ENCODE data around the gene TOR1B. TPM values are rescaled to one million over a fixed set of nuclear protein-coding genes. Genes with fewer than 3 reads are reported as not detected.

Gene TOR1B
- total RNA-seq, 1 experiment from 2014 or later, result 19.0 TPM

DNA sequence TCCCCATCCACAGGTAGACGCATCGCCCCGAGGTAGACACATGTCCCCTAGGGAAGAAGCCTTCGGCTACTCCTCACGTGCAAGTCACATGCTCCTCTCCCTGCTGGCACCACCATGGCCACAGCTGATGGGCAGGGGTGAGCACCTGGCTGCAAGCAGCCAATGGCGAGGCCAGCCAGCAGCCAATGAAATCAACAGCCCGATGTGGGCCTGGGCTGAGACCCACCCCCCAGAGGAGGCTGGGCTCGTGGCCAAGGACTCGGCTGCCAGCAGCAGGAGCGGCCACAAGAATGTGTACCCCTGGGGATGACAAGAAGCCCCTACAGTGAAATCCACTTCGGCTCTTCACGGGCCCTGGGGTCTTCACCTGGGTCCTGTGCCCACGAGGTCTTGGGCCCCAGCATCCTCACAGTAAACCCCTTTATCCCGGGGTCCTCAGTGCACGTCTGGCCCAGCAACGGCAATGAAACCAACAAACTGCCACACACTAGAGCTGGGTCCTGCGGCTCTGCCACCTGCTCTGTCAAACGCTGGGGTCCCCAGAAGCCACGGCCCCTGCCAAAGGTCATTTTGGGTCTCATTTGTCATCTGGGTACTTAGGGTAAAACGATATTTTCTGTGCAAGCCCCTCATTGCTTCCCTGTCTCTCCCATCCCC is 28.1 kb upstream of the TOR1B start (continued):
- no peak for TF ChIP-seq CBX3 (IDR thresholded peaks at IDR 0.05; ENCODE audit: low read depth)

DNA sequence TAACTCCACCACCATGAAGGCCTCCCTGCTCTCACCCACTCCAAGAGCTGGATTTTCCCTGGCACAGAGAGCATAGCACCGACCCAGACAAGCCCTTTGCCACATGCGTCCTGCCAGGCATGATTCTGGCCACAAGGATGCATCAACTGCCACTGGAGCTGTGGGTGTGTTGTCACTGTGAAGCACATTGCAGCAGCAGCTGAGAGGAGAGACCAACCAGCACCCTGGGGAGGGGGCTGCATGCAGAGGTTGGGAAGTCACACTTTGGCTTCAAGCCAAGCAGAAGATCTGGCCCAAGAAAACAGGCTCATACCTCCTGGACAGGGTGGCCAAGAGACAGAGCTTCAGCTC is 27.6 kb upstream of the TOR1B start:
- CTCF ChIA-PET, result interaction anchor here (3.9 kb wide), 1 partner anchor 37 kb away, joined by 42 read pairs; no protein-coding TSS in a partner anchor
- Histone ChIP-seq H3K9me2 (ENCODE audit: insufficient read depth) (no peaks in the 10 kb centered on the region), H3K27ac (ENCODE audit: low read depth, low read length) (no peak overlapping the region), H3K4me3 (replicated peaks in 1 of 2; ENCODE audit: low read depth in 1 of 2, low read length in 2 of 2) (no peak overlapping the region), H3K4me1 (ENCODE audit: control insufficient read depth in 1 of 2, insufficient read depth in 2 of 2, low read length in 2 of 2) (peaks cover 26% of the 10 kb centered on the region in 2 experiments), H3K4me2 (ENCODE audit: low read length) (no peak overlapping the region), H3K36me3 (ENCODE audit: control insufficient read depth in 1 of 2, insufficient read depth in 2 of 2, low read length in 2 of 2) (no peaks in the 10 kb centered on the region), H3K9ac (ENCODE audit: low read length) (no peak overlapping the region), H3K79me2 (ENCODE audit: insufficient read depth, low read length) (no peaks in the 10 kb centered on the region), H4K20me1 (ENCODE audit: insufficient read depth) (no peaks in the 10 kb centered on the region), H2AFZ (ENCODE audit: low read depth, low read length, poor library complexity, severe bottlenecking) (no peak overlapping the region), H3K9me3 (ENCODE audit: control insufficient read depth in 1 of 2, insufficient read depth in 1 of 2, low read depth in 1 of 2, low read length in 2 of 2) (no peaks in the 10 kb centered on the region), H3K27me3 (ENCODE audit: insufficient read depth, low read length) (no peaks in the 10 kb centered on the region)
- POLR2A ChIA-PET, result no interaction called here
- ATAC-seq (no peak), DNase-seq (ENCODE audit: low read depth, low spot score) (no peak)
- intact Hi-C loops (cut with micrococcal nuclease), result no loop called here
- TF ChIP-seq, protein P1, sequence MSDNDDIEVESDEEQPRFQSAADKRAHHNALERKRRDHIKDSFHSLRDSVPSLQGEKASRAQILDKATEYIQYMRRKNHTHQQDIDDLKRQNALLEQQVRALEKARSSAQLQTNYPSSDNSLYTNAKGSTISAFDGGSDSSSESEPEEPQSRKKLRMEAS (IDR thresholded peaks at IDR 0.05), result no peak
- TF ChIP-seq EZH2 (IDR thresholded peaks at IDR 0.05), result no peak
- no peak for TF ChIP-seq SIN3A (IDR thresholded peaks at IDR 0.05; ENCODE audit: low read depth)
- no peak for TF ChIP-seq CEBPB (IDR thresholded peaks at IDR 0.05; ENCODE audit: low read depth)
- TF ChIP-seq JUND (IDR thresholded peaks at IDR 0.05), result no peak
- no peak for TF ChIP-seq FOSL1 (IDR thresholded peaks at IDR 0.05; ENCODE audit: low read depth)
- TF ChIP-seq, protein P2, sequence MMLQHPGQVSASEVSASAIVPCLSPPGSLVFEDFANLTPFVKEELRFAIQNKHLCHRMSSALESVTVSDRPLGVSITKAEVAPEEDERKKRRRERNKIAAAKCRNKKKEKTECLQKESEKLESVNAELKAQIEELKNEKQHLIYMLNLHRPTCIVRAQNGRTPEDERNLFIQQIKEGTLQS (IDR thresholded peaks at IDR 0.05), result no peak
- no peak for TF ChIP-seq EZH2phosphoT487 (IDR thresholded peaks at IDR 0.05; ENCODE audit: borderline replicate concordance)
- TF ChIP-seq ZNF274 (IDR thresholded peaks at IDR 0.05; ENCODE audit: low read depth, low read length), result no peak
- no peak for TF ChIP-seq CBX3 (IDR thresholded peaks at IDR 0.05; ENCODE audit: low read depth)
- TF ChIP-seq, protein P3, sequence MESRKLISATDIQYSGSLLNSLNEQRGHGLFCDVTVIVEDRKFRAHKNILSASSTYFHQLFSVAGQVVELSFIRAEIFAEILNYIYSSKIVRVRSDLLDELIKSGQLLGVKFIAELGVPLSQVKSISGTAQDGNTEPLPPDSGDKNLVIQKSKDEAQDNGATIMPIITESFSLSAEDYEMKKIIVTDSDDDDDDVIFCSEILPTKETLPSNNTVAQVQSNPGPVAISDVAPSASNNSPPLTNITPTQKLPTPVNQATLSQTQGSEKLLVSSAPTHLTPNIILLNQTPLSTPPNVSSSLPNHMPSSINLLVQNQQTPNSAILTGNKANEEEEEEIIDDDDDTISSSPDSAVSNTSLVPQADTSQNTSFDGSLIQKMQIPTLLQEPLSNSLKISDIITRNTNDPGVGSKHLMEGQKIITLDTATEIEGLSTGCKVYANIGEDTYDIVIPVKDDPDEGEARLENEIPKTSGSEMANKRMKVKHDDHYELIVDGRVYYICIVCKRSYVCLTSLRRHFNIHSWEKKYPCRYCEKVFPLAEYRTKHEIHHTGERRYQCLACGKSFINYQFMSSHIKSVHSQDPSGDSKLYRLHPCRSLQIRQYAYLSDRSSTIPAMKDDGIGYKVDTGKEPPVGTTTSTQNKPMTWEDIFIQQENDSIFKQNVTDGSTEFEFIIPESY (IDR thresholded peaks at IDR 0.05; ENCODE audit: extremely low read depth, insufficient replicate concordance, low read length), result no peak
- TF ChIP-seq, protein P4, sequence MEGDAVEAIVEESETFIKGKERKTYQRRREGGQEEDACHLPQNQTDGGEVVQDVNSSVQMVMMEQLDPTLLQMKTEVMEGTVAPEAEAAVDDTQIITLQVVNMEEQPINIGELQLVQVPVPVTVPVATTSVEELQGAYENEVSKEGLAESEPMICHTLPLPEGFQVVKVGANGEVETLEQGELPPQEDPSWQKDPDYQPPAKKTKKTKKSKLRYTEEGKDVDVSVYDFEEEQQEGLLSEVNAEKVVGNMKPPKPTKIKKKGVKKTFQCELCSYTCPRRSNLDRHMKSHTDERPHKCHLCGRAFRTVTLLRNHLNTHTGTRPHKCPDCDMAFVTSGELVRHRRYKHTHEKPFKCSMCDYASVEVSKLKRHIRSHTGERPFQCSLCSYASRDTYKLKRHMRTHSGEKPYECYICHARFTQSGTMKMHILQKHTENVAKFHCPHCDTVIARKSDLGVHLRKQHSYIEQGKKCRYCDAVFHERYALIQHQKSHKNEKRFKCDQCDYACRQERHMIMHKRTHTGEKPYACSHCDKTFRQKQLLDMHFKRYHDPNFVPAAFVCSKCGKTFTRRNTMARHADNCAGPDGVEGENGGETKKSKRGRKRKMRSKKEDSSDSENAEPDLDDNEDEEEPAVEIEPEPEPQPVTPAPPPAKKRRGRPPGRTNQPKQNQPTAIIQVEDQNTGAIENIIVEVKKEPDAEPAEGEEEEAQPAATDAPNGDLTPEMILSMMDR (IDR thresholded peaks at IDR 0.05 in 2 of 3, conservative IDR thresholded peaks at IDR 0.05 in 1 of 3; ENCODE audit: borderline replicate concordance in 1 of 3, insufficient read depth in 1 of 3, low read depth in 2 of 3, low read length in 2 of 3), result no peak
- TF ChIP-seq EGR1 (IDR thresholded peaks at IDR 0.05; ENCODE audit: low read depth), result no peak
- no peak for TF ChIP-seq POLR2A (IDR thresholded peaks at IDR 0.05; ENCODE audit: borderline replicate concordance, extremely low read depth, insufficient read depth, insufficient read length)
- TF ChIP-seq POLR2AphosphoS5 (IDR thresholded peaks at IDR 0.05; ENCODE audit: low read depth, low read length), result no peak
- TF ChIP-seq RAD21 (IDR thresholded peaks at IDR 0.05; ENCODE audit: low read depth), result no peak
- no peak for TF ChIP-seq TCF7L2 (IDR thresholded peaks at IDR 0.05; ENCODE audit: borderline replicate concordance, extremely low read depth, insufficient read depth, insufficient read length)
- no peak for TF ChIP-seq ELF1 (IDR thresholded peaks at IDR 0.05; ENCODE audit: borderline replicate concordance, low read depth)
- TF ChIP-seq SRF (IDR thresholded peaks at IDR 0.05; ENCODE audit: low read depth), result no peak
- RAD21 ChIA-PET (ENCODE audit: low non-redundant PET in 1 of 2, low total read pairs in 2 of 2, uncharacterized antibody in 2 of 2, unreplicated experiment in 2 of 2), result no interaction called here
- no TSS peak for BruUV-seq (replicated peaks)
